Measurements from ENCODE around the gene ACP7.

ACP7 gene

DNA sequence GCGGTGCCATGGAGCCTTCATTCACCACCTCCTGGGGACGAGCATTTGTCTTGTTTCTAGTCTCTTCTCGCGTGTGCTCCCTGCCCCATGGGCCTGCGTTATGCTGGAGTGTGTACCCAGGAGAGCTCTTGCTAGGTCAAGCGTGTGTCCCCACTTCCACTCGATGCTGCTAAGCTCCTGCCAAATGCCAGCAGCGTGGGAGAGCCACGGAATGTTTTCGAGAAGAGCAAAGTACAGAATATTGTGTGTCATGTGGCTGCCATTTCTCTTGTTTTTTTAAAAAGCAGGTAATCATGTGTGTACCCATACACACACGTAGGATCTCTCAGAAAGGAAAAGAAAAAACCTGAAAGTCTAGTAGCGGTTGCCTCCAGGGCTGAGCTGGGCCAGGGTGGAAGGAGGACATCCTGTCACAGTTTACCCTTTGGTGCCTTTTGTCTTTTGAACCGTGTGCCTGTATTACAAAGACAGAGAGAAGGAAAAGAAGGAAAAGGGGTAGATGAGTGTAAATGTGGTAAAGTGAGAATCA, 70.0 kb downstream of the ACP7 start:
- CTCF ChIA-PET = interaction anchor here (2.5 kb wide), 1 partner anchor 9 kb away, joined by 7 read pairs; no protein-coding TSS in a partner anchor

DNA sequence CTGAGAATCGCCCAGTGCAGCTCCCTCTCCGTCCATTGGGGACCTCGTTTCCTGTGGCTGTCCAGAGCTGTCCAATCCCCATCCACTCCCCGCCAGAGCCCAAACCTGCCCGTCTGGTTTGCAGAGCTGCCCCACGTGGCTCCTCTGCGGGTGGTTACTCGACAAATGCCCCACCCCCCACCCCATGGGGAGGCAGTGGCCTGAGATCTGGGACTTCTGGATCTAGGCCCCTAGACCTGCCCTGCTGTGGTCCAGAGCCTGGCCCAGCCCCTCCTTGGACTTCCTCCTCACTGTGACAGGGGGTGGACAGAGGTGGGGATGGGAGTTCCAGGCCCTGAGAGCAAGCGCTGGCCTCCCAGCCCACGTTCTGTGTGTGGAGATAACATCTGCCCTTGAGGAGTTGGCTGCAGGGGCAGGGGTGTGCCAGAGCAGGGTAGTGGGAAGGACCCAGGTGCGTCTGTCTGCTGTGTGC, 70.5 kb downstream of the ACP7 start:
- POLR2A ChIA-PET = no interaction called here
- DNase-seq = no peak
- Histone ChIP-seq H3K27me3 (replicated peaks in 2 of 5; ENCODE audit: control insufficient read depth in 4 of 5, insufficient read depth in 5 of 5, low read length in 4 of 5) (no peaks in the 10 kb centered on the region), H3K9me3 (ENCODE audit: control extremely low read depth in 1 of 5, control insufficient read depth in 4 of 5, insufficient read depth in 2 of 5, low read depth in 1 of 5, low read length in 4 of 5) (no peaks in the 10 kb centered on the region), H3K4me3 (ENCODE audit: control insufficient read depth in 1 of 7, extremely low read depth in 1 of 7, insufficient read depth in 4 of 7, low read depth in 2 of 7, low read length in 6 of 7) (no peak overlapping the region), H3K36me3 (ENCODE audit: control insufficient read depth in 4 of 4, insufficient read depth in 4 of 4, low read length in 3 of 4) (peaks cover 0 to 2% (median 0%) of the 10 kb centered on the region in 4 experiments), H3K4me1 (ENCODE audit: control extremely low read depth in 1 of 4, control insufficient read depth in 4 of 4, insufficient read depth in 4 of 4, low read length in 3 of 4) (peaks cover 0 to 42% (median 21%) of the 10 kb centered on the region in 4 experiments), H3K27ac (ENCODE audit: insufficient read depth in 1 of 2, low read depth in 1 of 2, low read length in 2 of 2, poor library complexity in 1 of 2, severe bottlenecking in 2 of 2) (no peak overlapping the region)
- WGBS (ENCODE audit: insufficient coverage) = 54% methylated on average over 3 of the region's 11 CpGs
- CTCF ChIA-PET = interaction anchor here (2.5 kb wide), 1 partner anchor 9 kb away, joined by 7 read pairs; no protein-coding TSS in a partner anchor

More for the DNA sequence above, 70.0 kb downstream of the ACP7 start:
- peaks cover 0 to 4% (median 0%) of the 10 kb centered on the region in 4 experiments for H3K36me3 ChIP-seq (ENCODE audit: control insufficient read depth in 4 of 4, insufficient read depth in 4 of 4, low read length in 3 of 4)
- peaks cover 0 to 1% (median 0%) of the 10 kb centered on the region in 5 experiments for H3K9me3 ChIP-seq (ENCODE audit: control extremely low read depth in 1 of 5, control insufficient read depth in 4 of 5, insufficient read depth in 2 of 5, low read depth in 1 of 5, low read length in 4 of 5)
- 99% methylated on average over 10 of the region's 13 CpGs for WGBS (ENCODE audit: insufficient coverage)
- no peak for DNase-seq
- peaks cover 0 to 42% (median 21%) of the 10 kb centered on the region in 4 experiments for H3K4me1 ChIP-seq (ENCODE audit: control extremely low read depth in 1 of 4, control insufficient read depth in 4 of 4, insufficient read depth in 4 of 4, low read length in 3 of 4)
- POLR2A ChIA-PET = interaction anchor here (0.5 kb wide), 1 partner anchor 62 kb away, joined by 3 read pairs; no protein-coding TSS in a partner anchor
- no peak overlapping the region for H3K27ac ChIP-seq (ENCODE audit: insufficient read depth in 1 of 2, low read depth in 1 of 2, low read length in 2 of 2, poor library complexity in 1 of 2, severe bottlenecking in 2 of 2)
- no peak overlapping the region for H3K4me3 ChIP-seq (ENCODE audit: control insufficient read depth in 1 of 7, extremely low read depth in 1 of 7, insufficient read depth in 4 of 7, low read depth in 2 of 7, low read length in 6 of 7)
- no peaks in the 10 kb centered on the region for H3K27me3 ChIP-seq (replicated peaks in 2 of 5; ENCODE audit: control insufficient read depth in 4 of 5, insufficient read depth in 5 of 5, low read length in 4 of 5)

DNA sequence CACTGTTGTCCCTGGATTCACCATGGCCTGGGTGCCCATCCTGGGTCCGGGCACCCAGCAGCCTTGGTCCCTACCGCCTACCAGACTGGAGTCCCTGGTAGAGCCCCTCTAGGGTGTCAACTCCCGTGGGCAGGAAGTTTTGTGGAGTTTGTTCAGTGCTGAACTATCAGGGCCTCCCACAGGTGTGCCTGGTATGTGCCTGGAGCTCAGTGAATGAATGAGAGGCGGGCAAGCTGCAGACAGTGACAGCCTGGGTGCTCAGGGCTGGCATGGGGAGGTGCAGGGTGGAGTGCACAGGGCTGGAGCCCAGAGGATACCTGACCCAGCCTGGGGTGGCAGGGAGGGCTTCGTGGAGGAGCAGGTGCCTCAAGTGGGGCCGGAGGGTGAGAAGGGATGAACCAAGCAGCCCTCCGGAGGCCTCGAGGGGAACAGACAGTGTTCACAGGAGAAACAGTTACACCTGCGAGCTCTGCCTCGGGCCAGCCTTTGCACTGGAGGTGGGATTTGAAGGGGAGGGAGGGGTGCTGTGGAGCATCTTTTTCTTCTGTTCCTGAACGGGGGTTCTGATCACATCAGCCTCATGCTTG, 71.0 kb downstream of the ACP7 start:
- H3K9me3 ChIP-seq (ENCODE audit: control extremely low read depth in 1 of 5, control insufficient read depth in 4 of 5, insufficient read depth in 2 of 5, low read depth in 1 of 5, low read length in 4 of 5) = no peaks in the 10 kb centered on the region
- peaks cover 0 to 2% (median 0%) of the 10 kb centered on the region in 4 experiments for H3K36me3 ChIP-seq (ENCODE audit: control insufficient read depth in 4 of 4, insufficient read depth in 4 of 4, low read length in 3 of 4)
- ChIA-PET POLR2A (no interaction called here), CTCF (interaction anchor here (2.2 kb wide), 1 partner anchor 9 kb away, joined by 6 read pairs; no protein-coding TSS in a partner anchor)
- no peak for DNase-seq
- H3K4me1 ChIP-seq (ENCODE audit: control extremely low read depth in 1 of 4, control insufficient read depth in 4 of 4, insufficient read depth in 4 of 4, low read length in 3 of 4) = peaks cover 0 to 44% (median 21%) of the 10 kb centered on the region in 4 experiments
- H3K27ac ChIP-seq (ENCODE audit: insufficient read depth in 1 of 2, low read depth in 1 of 2, low read length in 2 of 2, poor library complexity in 1 of 2, severe bottlenecking in 2 of 2) = no peak overlapping the region
- 86% methylated on average over 9 of the region's 11 CpGs for WGBS (ENCODE audit: insufficient coverage)
- H3K4me3 ChIP-seq (ENCODE audit: control insufficient read depth in 1 of 7, extremely low read depth in 1 of 7, insufficient read depth in 4 of 7, low read depth in 2 of 7, low read length in 6 of 7) = no peak overlapping the region
- no peaks in the 10 kb centered on the region for H3K27me3 ChIP-seq (replicated peaks in 2 of 5; ENCODE audit: control insufficient read depth in 4 of 5, insufficient read depth in 5 of 5, low read length in 4 of 5)

DNA sequence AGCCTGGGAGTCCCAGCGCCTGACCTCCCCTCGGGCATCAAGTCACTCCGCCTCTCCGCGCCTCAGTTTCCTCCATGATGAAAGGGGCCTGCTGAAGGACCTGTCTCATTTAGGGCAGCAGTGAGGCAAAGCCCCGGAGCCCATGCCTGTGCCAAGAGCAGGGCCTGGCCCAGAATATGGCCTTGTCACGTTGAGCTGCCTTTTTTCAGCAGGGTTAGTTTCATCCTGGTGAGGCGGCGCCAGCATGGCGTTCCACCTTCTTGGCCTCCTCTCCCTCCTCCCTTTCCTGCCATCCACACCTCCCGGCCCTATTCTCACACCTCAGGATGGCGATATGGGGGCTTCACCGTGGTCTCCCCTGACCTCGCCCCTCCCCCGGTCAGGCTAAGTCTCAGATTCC, 71.6 kb downstream of the ACP7 start:
- Histone ChIP-seq H3K4me3 (ENCODE audit: control insufficient read depth in 1 of 7, extremely low read depth in 1 of 7, insufficient read depth in 4 of 7, low read depth in 2 of 7, low read length in 6 of 7) (no peak overlapping the region), H3K9me3 (ENCODE audit: control extremely low read depth in 1 of 5, control insufficient read depth in 4 of 5, insufficient read depth in 2 of 5, low read depth in 1 of 5, low read length in 4 of 5) (no peaks in the 10 kb centered on the region), H3K27me3 (replicated peaks in 2 of 5; ENCODE audit: control insufficient read depth in 4 of 5, insufficient read depth in 5 of 5, low read length in 4 of 5) (no peaks in the 10 kb centered on the region), H3K27ac (ENCODE audit: insufficient read depth in 1 of 2, low read depth in 1 of 2, low read length in 2 of 2, poor library complexity in 1 of 2, severe bottlenecking in 2 of 2) (no peak overlapping the region), H3K4me1 (ENCODE audit: control extremely low read depth in 1 of 4, control insufficient read depth in 4 of 4, insufficient read depth in 4 of 4, low read length in 3 of 4) (peaks cover 0 to 50% (median 21%) of the 10 kb centered on the region in 4 experiments), H3K36me3 (ENCODE audit: control insufficient read depth in 4 of 4, insufficient read depth in 4 of 4, low read length in 3 of 4) (peaks cover 0 to 2% (median 0%) of the 10 kb centered on the region in 4 experiments)
- CTCF ChIA-PET = interaction anchor here (2.2 kb wide), 1 partner anchor 10 kb away, joined by 6 read pairs; no protein-coding TSS in a partner anchor
- DNase-seq = no peak
- WGBS (ENCODE audit: insufficient coverage) = 94% methylated on average over 13 of the region's 15 CpGs
- POLR2A ChIA-PET = no interaction called here

DNA sequence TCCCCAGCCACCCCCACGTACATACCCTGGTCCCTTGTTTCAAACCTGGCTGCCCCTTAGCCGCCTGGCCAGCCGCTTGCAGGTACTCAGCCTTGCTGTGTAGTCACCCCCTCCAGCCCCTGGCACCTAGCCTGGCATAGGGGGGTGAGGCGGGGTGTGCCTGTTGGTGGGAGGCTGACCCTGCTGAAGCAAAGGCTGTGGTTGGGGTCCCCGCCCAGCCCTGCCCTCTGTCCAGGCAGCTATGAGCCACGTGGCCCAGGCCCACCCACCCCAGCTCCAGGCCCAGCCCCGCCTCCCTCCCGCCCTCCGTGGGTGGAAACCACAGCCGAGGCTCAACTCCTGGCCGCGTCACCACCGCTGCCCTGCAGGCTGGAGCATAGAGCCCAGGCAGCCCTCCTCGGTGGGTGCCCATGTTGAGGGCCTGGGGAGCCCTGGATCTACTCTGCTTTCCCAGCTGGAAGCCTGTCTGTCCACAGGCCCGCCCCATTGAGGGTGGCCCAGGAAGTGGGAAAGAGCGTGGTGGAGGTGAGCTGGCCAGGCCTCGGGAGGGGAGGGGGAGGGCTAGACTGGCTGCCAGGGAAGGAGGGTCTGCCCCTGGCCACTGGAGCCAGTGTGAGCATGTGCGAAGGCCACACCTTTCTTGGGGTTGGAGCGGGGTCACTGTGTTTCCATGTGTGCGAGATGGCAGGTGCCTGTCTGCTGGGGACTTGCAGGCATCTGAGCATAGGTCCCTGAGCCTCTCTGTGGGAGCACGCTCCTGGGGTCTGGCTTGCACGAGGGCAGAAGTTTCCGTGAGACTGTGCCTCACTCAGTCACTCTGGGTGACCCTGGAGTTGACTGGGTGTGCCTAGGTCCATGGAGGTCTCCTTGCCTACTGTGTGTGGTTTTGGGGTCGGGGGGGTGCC, 72.4 kb downstream of the ACP7 start:
- peaks cover 0 to 2% (median 0%) of the 10 kb centered on the region in 4 experiments for H3K36me3 ChIP-seq (ENCODE audit: control insufficient read depth in 4 of 4, insufficient read depth in 4 of 4, low read length in 3 of 4)
- H3K27ac ChIP-seq (ENCODE audit: insufficient read depth in 1 of 2, low read depth in 1 of 2, low read length in 2 of 2, poor library complexity in 1 of 2, severe bottlenecking in 2 of 2) = no peak overlapping the region
- H3K9me3 ChIP-seq (ENCODE audit: control extremely low read depth in 1 of 5, control insufficient read depth in 4 of 5, insufficient read depth in 2 of 5, low read depth in 1 of 5, low read length in 4 of 5) = no peaks in the 10 kb centered on the region
- POLR2A ChIA-PET = no interaction called here
- H3K4me1 ChIP-seq (ENCODE audit: control extremely low read depth in 1 of 4, control insufficient read depth in 4 of 4, insufficient read depth in 4 of 4, low read length in 3 of 4) = peaks cover 0 to 46% (median 16%) of the 10 kb centered on the region in 4 experiments
- 69% methylated on average over 12 of the region's 24 CpGs for WGBS (ENCODE audit: insufficient coverage)
- peak in 2 of 3 donors; percentile 19 to 39 for DNase-seq
- H3K4me3 ChIP-seq (ENCODE audit: control insufficient read depth in 1 of 7, extremely low read depth in 1 of 7, insufficient read depth in 4 of 7, low read depth in 2 of 7, low read length in 6 of 7) = no peak overlapping the region
- CTCF ChIA-PET = interaction anchor here (2.2 kb wide), 1 partner anchor 10 kb away, joined by 6 read pairs; no protein-coding TSS in a partner anchor
- no peaks in the 10 kb centered on the region for H3K27me3 ChIP-seq (replicated peaks in 2 of 5; ENCODE audit: control insufficient read depth in 4 of 5, insufficient read depth in 5 of 5, low read length in 4 of 5)

DNA sequence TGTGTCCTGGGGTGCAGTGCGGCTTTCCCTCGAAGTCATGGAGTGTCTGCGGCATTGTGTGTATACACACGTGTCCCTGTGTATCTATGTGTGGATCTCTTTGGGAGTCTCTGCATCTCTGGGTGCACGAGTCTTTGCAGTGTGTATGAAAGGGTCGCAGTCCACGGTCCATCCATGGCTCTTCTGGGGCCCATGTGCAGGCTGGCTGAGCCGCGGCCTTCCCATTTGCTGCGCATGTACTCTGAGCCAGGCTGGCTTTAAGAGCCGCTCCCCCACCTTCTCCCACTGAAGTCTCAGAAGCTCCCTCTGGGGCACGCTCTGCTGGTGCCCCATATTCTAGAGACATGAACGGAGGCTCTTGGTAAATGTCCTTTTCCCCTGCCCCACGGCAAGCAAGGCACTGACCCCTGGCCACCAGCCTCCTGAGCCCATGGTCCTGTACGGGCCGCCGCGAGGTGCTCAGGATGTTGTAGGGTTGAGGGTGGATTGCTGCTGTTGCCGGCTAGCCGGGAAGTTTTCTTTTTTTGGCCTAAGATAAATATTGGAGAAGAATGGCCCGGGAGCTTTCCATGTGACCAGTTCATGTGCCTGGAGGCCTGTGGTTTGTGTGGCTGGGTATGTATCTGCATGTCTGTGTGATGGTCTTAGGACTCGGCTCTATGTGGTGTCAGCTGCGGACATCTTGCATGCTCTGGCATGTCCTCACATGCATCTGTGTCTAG, 73.3 kb downstream of the ACP7 start:
- CTCF ChIA-PET = interaction anchor here (2.2 kb wide), 1 partner anchor 11 kb away, joined by 6 read pairs; no protein-coding TSS in a partner anchor
- no peak for DNase-seq
- Histone ChIP-seq H3K4me1 (ENCODE audit: control extremely low read depth in 1 of 4, control insufficient read depth in 4 of 4, insufficient read depth in 4 of 4, low read length in 3 of 4) (peaks cover 0 to 46% (median 16%) of the 10 kb centered on the region in 4 experiments), H3K36me3 (ENCODE audit: control insufficient read depth in 4 of 4, insufficient read depth in 4 of 4, low read length in 3 of 4) (peaks cover 0 to 2% (median 0%) of the 10 kb centered on the region in 4 experiments), H3K4me3 (ENCODE audit: control insufficient read depth in 1 of 7, extremely low read depth in 1 of 7, insufficient read depth in 4 of 7, low read depth in 2 of 7, low read length in 6 of 7) (no peak overlapping the region), H3K9me3 (ENCODE audit: control extremely low read depth in 1 of 5, control insufficient read depth in 4 of 5, insufficient read depth in 2 of 5, low read depth in 1 of 5, low read length in 4 of 5) (no peaks in the 10 kb centered on the region), H3K27ac (ENCODE audit: insufficient read depth in 1 of 2, low read depth in 1 of 2, low read length in 2 of 2, poor library complexity in 1 of 2, severe bottlenecking in 2 of 2) (no peak overlapping the region), H3K27me3 (replicated peaks in 2 of 5; ENCODE audit: control insufficient read depth in 4 of 5, insufficient read depth in 5 of 5, low read length in 4 of 5) (no peaks in the 10 kb centered on the region)
- POLR2A ChIA-PET = no interaction called here
- 95% methylated on average over 19 of the region's 23 CpGs for WGBS (ENCODE audit: insufficient coverage)

All from common myeloid progenitor, CD34-positive (primary cell).